Neural cell (in vitro differentiated cells): Measurements from ENCODE around the gene KLHL36. TPM values are rescaled to one million over a fixed set of nuclear protein-coding genes. Genes with fewer than 3 reads are reported as not detected.

ENCODE experiments used
- H2AFZ ChIP-seq: fragments of 200-600, 300-800 bp; sonication (generic), shearing (Covaris generic); 2 replicates; pipeline ENCODE4 v1.6.0; 2014; ENCODE audit warnings: low read depth, mild to moderate bottlenecking, antibody characterized with exemption, low read length, moderate library complexity
- H3F3A ChIP-seq: fragments of 200-600 bp; shearing (Covaris generic); 2 replicates; pipeline ENCODE4 v1.6.1; 2016; ENCODE audit warnings: mild to moderate bottlenecking, moderate library complexity, mixed read lengths, antibody characterized with exemption, low read length; ENCODE audit not compliant: insufficient read depth, poor library complexity, severe bottlenecking
- H3K27ac ChIP-seq: fragments of 200-600, 300-800 bp; sonication (generic), shearing (Covaris generic); 2 replicates; pipeline ENCODE4 v1.5.1; 2014; ENCODE audit warnings: mild to moderate bottlenecking, low read length, moderate library complexity
- H3K27me3 ChIP-seq: fragments of 300-800, 200-600 bp; sonication (generic), shearing (Covaris generic); 2 replicates; pipeline ENCODE4 v1.6.0; 2014; ENCODE audit warnings: mild to moderate bottlenecking, low read depth, low read length, moderate library complexity; ENCODE audit not compliant: insufficient read depth
- H3K36me3 ChIP-seq: fragments of 300-800, 200-600 bp; sonication (generic), shearing (Covaris generic); 2 replicates; pipeline ENCODE4 v1.5.1; 2014; ENCODE audit warnings: mild to moderate bottlenecking, antibody characterized with exemption, low read length, moderate library complexity; ENCODE audit not compliant: insufficient read depth
- H3K4me2 ChIP-seq: fragments of 300-800, 200-600 bp; sonication (generic), shearing (Covaris generic); 2 replicates; pipeline ENCODE4 v1.6.0; 2014; ENCODE audit warnings: mild to moderate bottlenecking, low read length
- H3K4me3 ChIP-seq: fragments of 300-800, 200-600 bp; sonication (generic), shearing (Covaris generic); 2 replicates; pipeline ENCODE4 v1.5.1; 2014; ENCODE audit warnings: mild to moderate bottlenecking, low read length, moderate library complexity
- H3K79me2 ChIP-seq: fragments of 200-600 bp; shearing (Covaris generic); replicated peaks from 2 replicates; pipeline ENCODE4 v1.6.0; 2014; ENCODE audit warnings: mild to moderate bottlenecking, low read length, moderate library complexity; ENCODE audit not compliant: insufficient read depth
- H3K9ac ChIP-seq: fragments of 300-800, 200-600 bp; sonication (generic), shearing (Covaris generic); 2 replicates; pipeline ENCODE4 v1.6.1; 2016; ENCODE audit warnings: mild to moderate bottlenecking, low read length, mixed read lengths
- H3K9me2 ChIP-seq: fragments of 200-600 bp; shearing (Covaris generic); 2 replicates; pipeline ENCODE4 v1.6.1; 2016; ENCODE audit warnings: mild to moderate bottlenecking, low read length, mixed read lengths; ENCODE audit not compliant: insufficient read depth
- H3K9me3 ChIP-seq: fragments of 200-600, 300-800 bp; sonication (generic), shearing (Covaris generic); 2 replicates; pipeline ENCODE4 v1.6.1; 2016; ENCODE audit warnings: mild to moderate bottlenecking, mixed run types, low read length, moderate library complexity, mixed read lengths
- H4K20me1 ChIP-seq: fragments of 200-600 bp; shearing (Covaris generic); 2 replicates; pipeline ENCODE4 v1.6.1; 2016; ENCODE audit warnings: mild to moderate bottlenecking, mixed run types; ENCODE audit not compliant: insufficient read depth
- CTCF ChIP-seq: fragments of 450-650 bp; IDR thresholded peaks from 2 replicates; pipeline ENCODE4 v1.5.1; 2014; ENCODE audit warnings: antibody characterized with exemption, mild to moderate bottlenecking, moderate library complexity; ENCODE audit not compliant: poor library complexity, severe bottlenecking
- EP300 ChIP-seq: fragments of 450-650 bp; conservative IDR thresholded peaks from 2 replicates; pipeline ENCODE4 v1.6.1; 2014; ENCODE audit warnings: antibody characterized with exemption, mild to moderate bottlenecking, moderate library complexity; ENCODE audit not compliant: poor library complexity, severe bottlenecking
- EZH2 ChIP-seq: fragments of 200-600, 300-800 bp; shearing (Covaris generic), sonication (generic); IDR thresholded peaks from 2 replicates; pipeline ENCODE4 v1.6.1; 2014; ENCODE audit warnings: antibody characterized with exemption, low read length, borderline replicate concordance, mild to moderate bottlenecking; ENCODE audit not compliant: insufficient read depth, poor library complexity, severe bottlenecking
- MXI1 ChIP-seq: fragments of 450-650 bp; conservative IDR thresholded peaks from 2 replicates; pipeline ENCODE4 v1.6.1; 2014; ENCODE audit warnings: antibody characterized with exemption, mild to moderate bottlenecking; ENCODE audit not compliant: poor library complexity, severe bottlenecking
- POLR2AphosphoS5 ChIP-seq: IDR thresholded peaks from 2 replicates; pipeline ENCODE4 v1.6.1; 2012
- RAD21 ChIP-seq: fragments of 450-650 bp; conservative IDR thresholded peaks from 2 replicates; pipeline ENCODE4 v1.6.1; 2014; ENCODE audit warnings: antibody characterized with exemption, mild to moderate bottlenecking, moderate library complexity
- REST ChIP-seq: IDR thresholded peaks from 2 replicates; pipeline ENCODE4 v1.6.1; 2012; ENCODE audit warnings: borderline replicate concordance
- SMC3 ChIP-seq: fragments of 450-650 bp; conservative IDR thresholded peaks from 2 replicates; pipeline ENCODE4 v1.6.1; 2014; ENCODE audit warnings: antibody characterized with exemption, mild to moderate bottlenecking, moderate library complexity; ENCODE audit not compliant: poor library complexity
- TAF1 ChIP-seq: IDR thresholded peaks from 2 replicates; pipeline ENCODE4 v1.6.1; 2012; ENCODE audit warnings: low read depth
- polyA plus RNA-seq: library from polyadenylated mRNA; depleted of rRNA; stranded (reverse); fragments of >200 nt; gene quantifications from 2 replicates; pipeline ENCODE4 v1.2.3, GENCODE V29; 2014

KLHL36 gene
- polyA plus RNA-seq, 1 donor from 2014 or later, result 43.8 TPM

- no peaks in the 10 kb centered on the region for H3F3A ChIP-seq
- no peaks in the 10 kb centered on the region for H3K79me2 ChIP-seq
- no peak overlapping the region for H3K4me3 ChIP-seq
- H3K4me2 ChIP-seq, result no peak overlapping the region
- TF ChIP-seq EP300, result no peak
- TF ChIP-seq EZH2, result no peak
- TF ChIP-seq RAD21, result no peak
- no peak for TF ChIP-seq REST
- no peak overlapping the region for H3K9ac ChIP-seq
- H3K27me3 ChIP-seq, result no peaks in the 10 kb centered on the region
- no peak overlapping the region for H2AFZ ChIP-seq
- no peaks in the 10 kb centered on the region for H3K9me3 ChIP-seq
- H3K9me2 ChIP-seq, result no peaks in the 10 kb centered on the region
- no peak overlapping the region for H3K27ac ChIP-seq
- no peaks in the 10 kb centered on the region for H4K20me1 ChIP-seq
- H3K36me3 ChIP-seq, result no peaks in the 10 kb centered on the region
These were observed 28.9 kb downstream of the KLHL36 start for GRCh38 chr16:84677017-84677803.

GRCh38 chr16:84677849-84678248, 29.5 kb downstream of the KLHL36 start:
- TF ChIP-seq RAD21 (no peak), TAF1 (no peak), EP300 (no peak), CTCF (no peak), EZH2 (no peak), SMC3 (no peak), MXI1 (no peak), REST (no peak), POLR2AphosphoS5 (no peak)
- no peaks in the 10 kb centered on the region for H3K36me3 ChIP-seq
- no peaks in the 10 kb centered on the region for H3K9me2 ChIP-seq
- H4K20me1 ChIP-seq, result no peaks in the 10 kb centered on the region
- no peaks in the 10 kb centered on the region for H3K79me2 ChIP-seq
- no peaks in the 10 kb centered on the region for H3K9me3 ChIP-seq
- H3K4me2 ChIP-seq, result no peak overlapping the region
- H2AFZ ChIP-seq, result no peak overlapping the region
- H3K27ac ChIP-seq, result no peak overlapping the region
- H3K27me3 ChIP-seq, result no peaks in the 10 kb centered on the region
- no peak overlapping the region for H3K9ac ChIP-seq
- no peaks in the 10 kb centered on the region for H3F3A ChIP-seq
- no peak overlapping the region for H3K4me3 ChIP-seq
